HepG2 (cell line): ENCODE data around the gene CLPTM1. TPM values are rescaled to one million over a fixed set of nuclear protein-coding genes. Genes with fewer than 3 reads are reported as not detected.

ENCODE experiments used
- CSRNP2 ChIP-seq: sonication (generic); formaldehyde crosslinking; conservative IDR thresholded peaks from 2 replicates; pipeline ENCODE4 v1.8.0; 2022; ENCODE audit warnings: low read depth, missing genetic modification reagents
- DZIP1 ChIP-seq: sonication (generic); formaldehyde crosslinking; IDR thresholded peaks from 2 replicates; pipeline ENCODE4 v1.5.0; 2020; ENCODE audit warnings: mild to moderate bottlenecking, missing genetic modification reagents
- E2F1 ChIP-seq: sonication (generic); formaldehyde crosslinking; IDR thresholded peaks from 2 replicates; pipeline ENCODE4 v1.5.0; 2020; ENCODE audit warnings: missing genetic modification reagents
- ISL2 ChIP-seq: sonication (generic); formaldehyde crosslinking; IDR thresholded peaks from 2 replicates; pipeline ENCODE4 v1.5.0; 2020; ENCODE audit warnings: missing genetic modification reagents
- KDM2A ChIP-seq: sonication (generic); formaldehyde crosslinking; IDR thresholded peaks from 2 replicates; pipeline ENCODE4 v1.4.0; 2020; ENCODE audit warnings: low read depth, missing genetic modification reagents, borderline replicate concordance
- NCOA1 ChIP-seq: sonication (generic); formaldehyde crosslinking; IDR thresholded peaks from 2 replicates; pipeline ENCODE4 v1.9.0; 2021; ENCODE audit warnings: missing genetic modification reagents
- NFKB2 ChIP-seq: sonication (generic); formaldehyde crosslinking; IDR thresholded peaks from 2 replicates; pipeline ENCODE4 v1.4.0; 2020; ENCODE audit warnings: missing genetic modification reagents, borderline replicate concordance
- PLSCR1 ChIP-seq: sonication (generic); formaldehyde crosslinking; IDR thresholded peaks from 2 replicates; pipeline ENCODE4 v1.5.0; 2020; ENCODE audit warnings: missing genetic modification reagents, mild to moderate bottlenecking, borderline replicate concordance
- REL ChIP-seq: sonication (generic); formaldehyde crosslinking; conservative IDR thresholded peaks from 2 replicates; pipeline ENCODE4 v1.8.0; 2022; ENCODE audit warnings: mild to moderate bottlenecking, missing genetic modification reagents, moderate library complexity
- TFDP1 ChIP-seq: IDR thresholded peaks from 2 replicates; pipeline ENCODE4 v1.6.1; 2016; ENCODE audit warnings: missing compliant biosample characterization, missing genetic modification reagents, borderline replicate concordance
- XRCC5 ChIP-seq: fragments of 200-400 bp; formaldehyde crosslinking; optimal IDR thresholded peaks from 2 replicates; pipeline ENCODE3; 2017; ENCODE audit warnings: mild to moderate bottlenecking, low read length
- ZFY ChIP-seq: sonication (generic); formaldehyde crosslinking; IDR thresholded peaks from 2 replicates; pipeline ENCODE4 v1.4.0; 2020; ENCODE audit warnings: missing genetic modification reagents
- ZNF350 ChIP-seq: sonication (generic); formaldehyde crosslinking; IDR thresholded peaks from 2 replicates; pipeline ENCODE4 v1.4.0; 2020; ENCODE audit warnings: mild to moderate bottlenecking, low read depth, missing genetic modification reagents, borderline replicate concordance
- ZNF432 ChIP-seq: sonication (generic); formaldehyde crosslinking; IDR thresholded peaks from 2 replicates; pipeline ENCODE4 v1.5.0; 2020; ENCODE audit warnings: missing genetic modification reagents, mild to moderate bottlenecking, borderline replicate concordance
- ZNF510 ChIP-seq: sonication (generic); formaldehyde crosslinking; IDR thresholded peaks from 2 replicates; pipeline ENCODE4 v1.4.0; 2020; ENCODE audit warnings: low read depth, mild to moderate bottlenecking, missing genetic modification reagents
- ZNF513 ChIP-seq: sonication (generic); formaldehyde crosslinking; conservative IDR thresholded peaks from 2 replicates; pipeline ENCODE4 v1.5.0; 2020; ENCODE audit warnings: missing genetic modification reagents
- ZNF570 ChIP-seq: sonication (generic); formaldehyde crosslinking; IDR thresholded peaks from 2 replicates; pipeline ENCODE4 v1.4.0; 2020; ENCODE audit warnings: mild to moderate bottlenecking, missing genetic modification reagents, borderline replicate concordance
- ZNF724P ChIP-seq: sonication (generic); formaldehyde crosslinking; IDR thresholded peaks from 2 replicates; pipeline ENCODE4 v1.8.0; 2022; ENCODE audit warnings: missing genetic modification reagents, borderline replicate concordance
- polyA plus RNA-seq, 8 experiments: library from polyadenylated mRNA; depleted of rRNA in 3 of 8; stranded (reverse) in 7 of 8; unstranded in 1 of 8; fragments of >200 nt; fragmentation: Illumina TruSeq in 4 of 8; extraction: Trizol in 4 of 8; gene quantifications; 2 replicates each; pipeline versions ENCODE4 v1.2.1 to v1.2.3, GENCODE V29; 2011 to 2016; ENCODE audit warnings: low read depth in 4 of 8, missing spikeins in 1 of 8, mixed read lengths in 1 of 8; ENCODE audit not compliant: insufficient read depth in 1 of 8
- total RNA-seq, 5 experiments: library from RNA; depleted of rRNA; stranded (reverse); fragments of >200 nt; fragmentation: Illumina TruSeq; extraction: Trizol; gene quantifications; 2 replicates each; pipeline ENCODE4 v1.2.3, GENCODE V29; 2016; ENCODE audit warnings: low read depth in 1 of 5

Gene CLPTM1
- total and polyA plus RNA-seq, 2 of the 13 experiments (the other 11 are each of a cell fraction or from before 2014, with no cell fraction given), result 34.9 to 42.8 TPM

- TF ChIP-seq CSRNP2 (CRISPR knock-in tag) (no peak), ZNF513 (0 out of 2 replicates have a peak, but pooled peaks have one; percentile 56), ISL2 (CRISPR knock-in tag) (peak; percentile 73; the same call in 1 of the 2 replicates), PLSCR1 (CRISPR knock-in tag) (no peak), ZNF432 (no peak), ZNF510 (CRISPR knock-in tag) (no peak), ZNF570 (CRISPR knock-in tag) (no peak), DZIP1 (CRISPR knock-in tag) (peak; percentile 55; the same call in 1 of the 2 replicates), ZNF350 (CRISPR knock-in tag) (peak; percentile 72; the same call in 1 of the 2 replicates), ZNF724P (CRISPR knock-in tag) (0 out of 2 replicates have a peak, but pooled peaks have one; percentile 23), E2F1 (peak; percentile 76), KDM2A (CRISPR knock-in tag) (peak; percentile 85; the same call in 1 of the 2 replicates), REL (CRISPR knock-in tag) (no peak), NCOA1 (CRISPR knock-in tag) (no peak), TFDP1 (CRISPR knock-in tag) (peak; percentile 53; the same call in 1 of the 2 replicates), XRCC5 (no peak), ZFY (peak; percentile 99), NFKB2 (CRISPR knock-in tag) (peak; percentile 73; the same call in 1 of the 2 replicates)
Observed at GRCh38 chr19:45038931-45039893, 84.0 kb downstream of the CLPTM1 start, which contains the start of gene CLASRP (continued).
